Bone marrow (tissue), 2 donors: ENCODE data around the gene TBRG4.
"Not testable (repeated sequence)": the region's sequence is repeated elsewhere in the genome, so short reads cannot be mapped to it uniquely, and the experiment has no call there.

Source experiments
- DNase-seq, 2 donors: peaks; one replicate each; lab custom pipeline; 2025; lab: John Stamatoyannopoulos, UW

Gene TBRG4

GRCh38 chr7:45111298-45112223 lies at the start of gene TBRG4:
Gene TBRG4 (minus strand): TSS chr7:45111697. CDS start chr7:45109237, 2,460 bp downstream.
- peak; percentile 93 to 94 for DNase-seq

GRCh38 chr7:45161138-45161537 lies 49.6 kb upstream of the TBRG4 start:
- DNase-seq = no peak

GRCh38 chr7:45160417-45160881 lies 49.0 kb upstream of the TBRG4 start:
- DNase-seq = no peak

- no peak for DNase-seq
Observed at GRCh38 chr7:45159296-45159695, 47.8 kb upstream of the TBRG4 start.

- no peak for DNase-seq
Observed at GRCh38 chr7:45158471-45158870, 47.0 kb upstream of the TBRG4 start.

GRCh38 chr7:45157653-45158401 lies 46.3 kb upstream of the TBRG4 start, which contains the start of gene RAMP3:
Gene RAMP3 (plus strand): TSS chr7:45157791. CDS start chr7:45157829, 38 bp downstream.
- DNase-seq = no peak

GRCh38 chr7:45157286-45157652 lies 45.8 kb upstream of the TBRG4 start:
- DNase-seq = no peak

GRCh38 chr7:45156516-45157272 lies 45.2 kb upstream of the TBRG4 start:
- no peak for DNase-seq

GRCh38 chr7:45155941-45156340 lies 44.4 kb upstream of the TBRG4 start:
- DNase-seq = no peak

GRCh38 chr7:45155357-45155900 lies 43.9 kb upstream of the TBRG4 start:
- no peak for DNase-seq

GRCh38 chr7:45153861-45154260 lies 42.4 kb upstream of the TBRG4 start:
- DNase-seq = not testable (repeated sequence)

GRCh38 chr7:45153233-45153632 lies 41.7 kb upstream of the TBRG4 start:
- DNase-seq = no peak

- DNase-seq = no peak
Observed at GRCh38 chr7:45151967-45152366, 40.5 kb upstream of the TBRG4 start.

GRCh38 chr7:45151131-45151684 lies 39.7 kb upstream of the TBRG4 start:
- no peak for DNase-seq

- no peak for DNase-seq
Observed at GRCh38 chr7:45150199-45150598, 38.7 kb upstream of the TBRG4 start.

- no peak for DNase-seq
Observed at GRCh38 chr7:45149606-45150005, 38.1 kb upstream of the TBRG4 start.

- no peak for DNase-seq
Observed at GRCh38 chr7:45148653-45148973, 37.1 kb upstream of the TBRG4 start.

GRCh38 chr7:45147858-45148652 lies 36.6 kb upstream of the TBRG4 start:
- no peak for DNase-seq

GRCh38 chr7:45146531-45147379 lies 35.3 kb upstream of the TBRG4 start:
- DNase-seq = no peak

- no peak for DNase-seq
Observed at GRCh38 chr7:45145881-45146280, 34.4 kb upstream of the TBRG4 start.
